ENCODE data around the gene CASZ1.

The CASZ1 gene

GRCh38 chr1:10647414-10648170, 148.9 kb downstream of the CASZ1 start:
- no peak for DNase-seq

GRCh38 chr1:10646347-10646861, 150.0 kb downstream of the CASZ1 start:
- DNase-seq = no peak

DNA sequence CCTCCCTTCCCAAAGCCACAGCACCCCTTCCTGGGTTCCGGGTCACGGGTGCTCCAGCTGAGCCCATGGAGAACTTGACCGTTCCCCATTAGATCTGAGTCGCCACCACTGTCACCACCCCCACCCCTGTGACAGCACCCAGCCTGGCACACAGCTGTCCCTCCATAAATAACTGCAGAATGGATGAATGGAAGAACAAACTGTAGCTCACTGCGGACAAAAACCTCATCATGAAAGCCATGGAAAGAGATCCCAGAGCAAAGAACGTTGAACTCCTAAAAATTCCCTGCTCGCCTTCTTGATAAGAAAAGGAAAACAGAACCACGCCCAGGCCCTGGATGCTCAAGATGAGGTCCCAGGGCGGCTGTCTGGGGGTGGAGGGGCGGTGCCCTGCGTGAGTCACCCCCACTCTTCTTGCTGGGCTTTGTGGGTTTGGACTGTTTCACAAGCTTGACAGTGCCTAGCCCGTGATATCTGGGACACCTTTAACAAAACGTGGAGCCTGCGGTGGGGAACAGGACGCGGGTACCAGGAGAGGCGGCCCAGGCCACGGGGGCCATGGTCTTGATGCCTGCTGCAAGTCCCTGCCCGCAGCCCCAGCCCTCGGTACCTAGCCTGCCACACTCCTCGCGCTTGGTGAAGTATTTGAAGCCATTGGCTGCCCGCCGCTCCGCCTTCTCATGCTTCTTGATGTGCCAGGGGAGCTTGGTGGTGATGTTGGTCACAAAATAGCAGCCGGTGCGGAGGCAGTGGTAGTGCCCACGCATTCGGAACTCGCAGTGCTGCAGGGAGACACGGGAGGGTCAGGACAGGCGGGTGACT, 151.9 kb downstream of the CASZ1 start:
- DNase-seq = peak; percentile 47

- no peak for DNase-seq
These were observed 152.7 kb downstream of the CASZ1 start for GRCh38 chr1:10643607-10644306.

DNA sequence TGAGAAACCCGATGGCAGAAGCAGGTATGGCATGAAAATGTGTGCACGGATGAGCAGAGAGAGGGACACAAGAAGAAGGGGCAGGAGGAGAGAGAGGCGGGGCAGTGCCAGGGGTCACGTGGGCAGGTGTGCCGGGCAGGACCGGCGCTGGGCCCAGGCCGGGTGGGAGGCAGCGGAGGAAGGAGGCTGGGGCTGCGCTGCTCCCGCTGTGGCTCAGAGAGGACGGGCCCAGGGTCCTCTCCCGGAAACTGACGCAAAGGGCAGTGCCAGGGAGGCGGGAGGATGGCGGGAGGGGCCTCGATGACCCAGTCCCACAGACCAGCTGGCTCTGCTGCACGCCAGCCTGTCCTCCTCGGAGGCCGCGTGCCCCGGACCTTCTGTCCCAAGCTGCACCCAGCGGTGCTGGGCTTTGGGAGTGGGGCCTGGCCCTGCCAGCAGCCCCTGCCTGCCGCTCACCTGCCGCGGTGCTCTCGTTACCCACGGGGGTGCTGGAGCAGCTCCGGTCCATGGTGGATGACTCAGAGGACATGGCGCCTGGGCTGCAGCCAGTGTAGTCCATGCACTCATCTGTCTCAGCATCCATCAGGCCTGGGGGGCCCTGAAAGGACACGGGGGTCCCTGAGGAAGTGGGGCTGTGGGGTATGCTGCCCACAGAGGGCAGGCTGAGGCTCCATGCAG, 153.9 kb downstream of the CASZ1 start:
- no peak for DNase-seq

DNA sequence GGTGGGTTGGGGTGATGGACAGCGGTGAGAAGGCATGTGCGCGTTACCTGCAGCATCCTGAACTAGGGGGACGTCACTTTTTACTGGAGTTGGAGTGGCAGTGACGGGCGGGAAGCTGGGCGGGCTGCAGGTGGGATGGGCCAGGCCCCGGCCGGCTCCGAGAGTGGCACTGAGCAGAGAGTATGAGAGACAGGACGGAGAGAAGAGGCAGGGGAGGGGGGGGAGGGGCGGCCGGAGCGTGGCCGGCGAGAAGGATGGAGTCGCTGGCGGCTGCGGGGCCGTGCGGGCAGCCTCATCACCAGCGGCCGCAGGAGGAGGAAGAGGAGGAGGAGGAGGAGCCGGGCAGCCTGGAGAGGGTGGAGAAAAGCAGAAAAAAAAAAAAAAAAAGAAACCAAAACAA, 154.5 kb downstream of the CASZ1 start:
- DNase-seq = no peak

- no peak for DNase-seq
These were observed 155.4 kb downstream of the CASZ1 start for GRCh38 chr1:10640843-10641553.

DNA sequence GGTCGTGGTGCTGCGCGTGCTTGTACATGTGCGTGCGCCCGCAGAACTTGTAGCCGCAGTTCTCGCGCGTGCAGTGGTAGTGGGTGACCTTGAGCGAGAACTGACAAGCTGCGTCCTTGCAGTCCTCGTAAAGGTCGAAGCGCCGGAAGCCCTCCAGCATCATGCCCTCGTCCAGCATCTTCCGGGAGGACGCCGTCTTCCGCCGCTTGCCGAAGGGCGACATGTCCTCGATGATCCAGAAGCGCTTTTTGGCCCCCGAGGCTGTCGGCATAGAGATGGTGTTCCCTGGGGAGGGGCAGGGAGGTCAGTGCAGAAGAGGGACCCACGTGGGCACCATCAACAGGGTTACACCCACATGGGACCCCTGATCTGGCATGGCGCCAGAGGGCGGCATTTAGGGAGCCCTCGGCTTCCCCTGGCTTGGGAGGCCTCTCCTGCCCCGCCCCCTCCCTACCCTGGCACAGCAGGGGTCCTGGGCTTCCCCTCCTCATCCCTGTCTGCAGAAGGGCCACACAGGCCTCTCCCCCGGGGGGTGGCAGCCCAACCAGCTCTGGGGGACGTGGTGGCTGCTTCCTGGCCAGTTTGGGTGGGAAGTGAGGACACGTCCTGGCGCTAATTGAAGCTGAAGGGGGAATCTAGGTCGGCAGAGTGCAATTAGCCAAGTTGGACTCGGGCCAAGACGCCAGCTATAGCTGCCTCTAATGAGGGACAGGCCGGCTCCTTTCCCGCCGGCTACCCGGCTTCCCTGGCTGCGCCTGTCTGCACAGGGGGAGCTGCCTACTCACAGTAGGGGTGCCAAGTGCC, 156.5 kb downstream of the CASZ1 start:
- no peak for DNase-seq

DNA sequence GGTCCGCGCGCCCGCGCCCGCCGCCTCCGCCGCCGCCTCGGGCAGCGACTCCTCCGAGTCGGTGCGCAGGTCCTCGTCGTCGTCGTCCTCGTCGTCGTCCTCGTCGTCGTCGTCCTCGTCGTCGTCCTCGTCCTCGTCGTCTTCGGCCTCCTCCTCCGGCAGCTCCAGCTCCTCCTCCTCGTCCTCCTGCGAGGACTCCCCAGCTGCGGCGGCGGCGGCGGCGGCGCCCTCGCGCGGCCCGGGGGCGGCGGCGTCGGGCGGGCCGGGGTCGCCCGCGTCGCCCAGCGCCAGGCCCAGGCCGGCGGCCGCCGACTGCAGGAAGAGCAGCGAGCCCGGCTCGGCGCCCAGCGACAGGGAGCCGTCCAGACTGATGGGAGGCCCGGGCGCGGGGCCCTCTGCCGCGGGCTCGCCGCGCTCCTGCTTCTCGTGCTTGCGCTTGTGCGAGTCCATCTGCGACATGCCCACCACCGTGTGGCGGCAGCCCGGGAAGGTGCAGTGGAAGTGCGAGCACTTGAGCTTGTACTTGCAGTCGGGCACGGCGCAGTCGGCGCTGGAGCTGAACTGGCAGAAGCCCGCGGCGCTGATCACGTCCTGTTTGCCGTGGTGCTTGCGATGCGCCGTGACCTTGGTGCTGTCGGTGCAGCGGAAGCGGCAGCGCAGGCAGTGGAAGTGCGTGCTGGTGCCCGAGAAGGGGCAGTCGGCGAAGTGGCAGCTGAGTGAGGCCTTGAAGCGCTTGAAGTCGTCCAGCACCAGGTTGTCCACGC, 157.3 kb downstream of the CASZ1 start:
- DNase-seq = no peak

GRCh38 chr1:10638559-10639005, 157.9 kb downstream of the CASZ1 start:
- no peak for DNase-seq

DNA sequence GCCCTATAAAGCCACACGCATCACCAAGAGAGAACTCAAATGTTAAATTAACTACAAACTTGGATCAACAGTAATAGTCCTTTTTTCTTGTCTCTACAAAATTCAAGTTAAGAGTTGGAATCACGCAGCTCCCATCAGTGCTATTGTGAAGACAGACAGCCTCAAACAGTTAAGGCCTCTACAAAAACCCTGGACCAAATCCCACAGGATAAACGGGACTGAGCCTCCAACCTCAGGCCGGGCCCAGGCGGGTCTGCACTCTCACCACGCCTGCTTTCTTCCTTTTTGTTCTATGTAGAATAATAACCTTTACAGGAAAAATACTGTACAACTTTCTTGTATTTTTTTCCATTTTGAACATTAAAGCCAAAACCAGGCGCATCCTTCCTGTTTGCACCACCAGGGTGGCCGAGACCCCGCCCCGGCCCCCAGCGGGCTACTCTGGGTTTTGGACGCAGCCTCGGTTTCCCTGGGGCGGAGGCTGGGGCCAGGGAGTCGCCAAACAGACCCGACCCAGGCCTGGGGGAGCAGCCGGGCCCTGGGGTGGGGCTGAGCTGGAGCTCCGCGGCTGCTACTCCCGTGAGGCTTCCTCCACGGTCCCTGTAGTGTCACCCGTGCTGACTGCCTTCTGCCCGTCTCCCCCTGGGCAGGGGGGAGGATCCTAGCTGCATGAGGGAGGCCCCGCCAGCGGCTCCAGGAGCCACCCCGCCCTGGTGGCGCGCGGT, 158.4 kb downstream of the CASZ1 start:
- no peak for DNase-seq

- DNase-seq = no peak
These were observed 159.0 kb downstream of the CASZ1 start for GRCh38 chr1:10637400-10637799.

GRCh38 chr1:10635992-10636391, 160.5 kb downstream of the CASZ1 start:
- no peak for DNase-seq

DNA sequence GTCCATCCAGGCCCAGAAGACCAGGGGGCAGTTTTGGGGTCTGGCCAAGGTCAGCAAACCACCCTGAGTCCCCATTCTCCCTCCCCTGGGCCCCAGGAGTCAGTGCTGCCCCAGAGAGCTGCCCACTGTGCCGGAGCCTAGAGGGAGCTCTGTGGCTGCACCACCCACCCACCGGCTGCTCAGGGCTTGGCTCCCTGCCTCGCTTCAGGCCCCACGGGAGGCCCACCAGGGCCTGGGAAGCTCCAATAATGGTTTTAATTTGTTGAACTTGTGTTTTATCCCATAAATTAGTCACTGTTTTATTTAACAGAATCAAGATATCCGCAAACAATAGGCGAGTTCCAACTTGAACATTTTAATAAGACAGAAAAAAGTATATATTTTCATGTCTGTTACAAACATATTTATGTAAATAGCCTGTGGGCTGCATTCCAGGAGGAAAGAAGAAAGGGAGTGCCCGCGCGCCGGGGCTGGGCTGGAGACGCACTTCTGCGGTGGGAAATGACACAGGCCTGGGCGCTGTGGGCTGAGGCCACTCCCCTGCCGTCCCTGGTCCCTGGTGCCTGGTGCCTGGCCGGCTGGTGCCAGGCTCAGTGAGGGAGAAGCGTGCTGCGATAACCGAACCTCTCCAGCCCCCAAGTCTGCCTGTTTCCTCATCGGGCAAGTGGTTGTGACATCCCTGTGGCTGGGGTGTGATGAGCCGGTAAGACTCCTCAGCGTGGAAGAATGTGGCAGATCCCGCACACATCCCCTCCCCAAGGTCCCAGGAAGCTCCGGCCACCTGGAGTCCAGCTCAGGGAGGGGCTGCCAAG, 161.2 kb downstream of the CASZ1 start:
- DNase-seq = no peak

DNA sequence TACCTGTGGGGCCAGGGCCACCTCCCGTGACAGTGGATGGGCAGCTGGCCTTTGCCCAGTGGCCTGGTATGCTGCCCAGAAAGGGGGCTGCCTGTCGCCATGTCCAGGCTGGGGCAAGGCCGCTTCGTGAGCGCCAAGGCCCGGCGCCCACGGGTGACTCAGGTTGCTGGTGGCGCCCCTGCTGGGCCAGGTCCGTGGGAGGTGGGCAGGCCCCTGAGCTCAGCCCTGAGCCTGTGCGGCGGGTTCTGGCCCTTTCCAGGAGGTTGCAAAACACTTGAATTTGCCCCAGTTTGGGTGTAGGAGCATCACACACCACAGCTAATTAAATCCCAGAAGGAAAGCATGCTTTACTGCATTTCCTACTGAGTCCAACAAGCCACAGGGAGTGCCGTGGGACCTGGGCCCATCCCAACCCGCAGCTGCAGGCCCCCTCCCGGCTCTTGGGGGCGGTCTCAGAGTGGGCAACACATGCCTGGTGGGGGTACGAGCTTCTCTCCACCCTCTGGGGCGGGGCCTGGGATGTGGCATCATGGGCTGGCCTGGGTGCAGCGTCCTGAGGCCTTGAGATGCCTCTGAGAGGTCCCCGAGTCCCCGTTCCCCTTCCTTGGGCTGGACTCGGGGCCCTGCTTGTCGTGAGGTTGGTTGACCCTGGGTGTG, 161.9 kb downstream of the CASZ1 start:
- DNase-seq = no peak

DNA sequence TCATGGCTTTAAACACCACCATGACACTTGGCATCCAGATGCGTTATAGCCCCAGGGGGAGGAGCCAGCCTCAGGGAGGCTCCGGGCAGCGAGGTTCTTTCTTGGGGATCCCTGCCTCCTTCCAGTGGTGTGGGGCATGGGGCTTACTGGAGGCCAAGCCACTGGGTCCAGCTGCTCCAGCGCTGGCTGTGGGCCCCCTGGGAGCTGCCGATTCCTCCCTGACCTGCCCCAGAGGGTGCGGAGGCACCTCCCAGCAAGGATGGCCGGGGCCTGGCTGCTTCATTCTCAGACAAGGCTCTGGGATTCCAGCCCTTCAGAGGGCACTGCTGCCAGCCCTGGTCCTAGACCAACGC, 162.4 kb downstream of the CASZ1 start:
- no peak for DNase-seq

DNA sequence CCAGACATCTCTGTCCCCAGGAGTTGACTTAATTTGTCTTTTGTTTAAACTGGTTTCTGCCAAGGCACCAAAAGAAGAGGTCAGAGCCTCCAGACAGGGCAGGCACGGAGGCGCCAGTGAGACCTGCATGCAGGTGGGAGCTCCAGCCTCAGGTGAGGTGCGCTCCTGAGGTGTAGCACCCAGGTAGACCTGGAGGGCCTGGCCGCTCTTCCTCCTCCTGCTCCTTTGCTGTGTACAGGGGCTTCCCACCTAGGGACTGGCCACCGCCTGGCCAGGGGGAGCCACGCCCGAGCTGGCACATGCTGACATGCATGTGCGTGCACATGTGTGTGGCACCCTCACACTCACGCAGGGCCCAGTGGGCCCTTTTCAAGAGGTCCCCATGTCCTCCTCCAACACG, 163.0 kb downstream of the CASZ1 start:
- DNase-seq = no peak

DNA sequence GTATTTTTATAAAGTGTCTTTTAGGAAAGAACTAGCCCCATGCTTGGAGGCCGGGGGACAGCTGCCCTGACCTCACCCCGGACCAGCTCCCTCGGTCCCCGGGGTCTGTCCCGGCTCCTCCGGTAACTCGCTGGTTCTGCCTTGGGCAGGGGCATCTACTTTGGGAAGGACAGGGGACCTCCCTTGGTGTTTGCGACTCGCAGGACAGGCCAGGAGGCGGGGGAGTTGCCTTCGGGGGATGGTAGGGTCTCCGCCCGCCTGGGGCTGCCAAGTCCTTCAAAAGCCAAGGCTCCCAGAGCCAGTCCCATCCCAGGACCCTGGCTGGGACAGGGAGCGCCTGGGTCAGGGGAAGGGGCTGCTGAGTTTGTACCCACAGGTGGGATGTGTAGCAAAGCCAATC, 163.8 kb downstream of the CASZ1 start:
- no peak for DNase-seq

Measured in stimulated activated CD8-positive, alpha-beta memory T cell treated with anti-CD3 and anti-CD28 coated beads, Interleukin-4, amount 100 ng/mL, for 48 hours (primary cell).